CD4-positive, alpha-beta T cell treated with Interleukin-15 for 1 hour (primary cell): ENCODE results near the gene CAT.

ENCODE experiments used
- DNase-seq: peaks from one replicate; pipeline ENCODE4 v3.0.0-alpha.2; 2020

Gene CAT

DNA sequence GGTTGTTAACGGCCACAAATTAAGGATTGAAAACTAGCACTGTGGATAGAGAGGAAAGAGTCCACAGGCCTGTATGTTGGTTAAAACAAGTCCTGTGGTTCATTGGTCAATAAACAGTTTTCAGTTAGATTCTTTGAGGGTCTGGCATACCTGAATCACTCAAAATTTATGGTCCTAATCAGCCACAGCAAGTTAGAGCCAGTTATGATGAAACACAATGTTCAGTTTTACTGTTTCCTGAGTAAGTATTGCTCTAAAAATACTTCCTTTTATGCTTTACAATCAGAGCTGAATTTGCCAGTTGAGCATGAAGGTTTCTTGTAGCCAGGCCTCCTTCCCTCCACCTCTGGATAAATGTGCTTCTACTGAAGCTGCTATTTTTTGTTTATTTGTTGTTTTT, 12.9 kb upstream of the CAT start:
- no peak for DNase-seq

DNA sequence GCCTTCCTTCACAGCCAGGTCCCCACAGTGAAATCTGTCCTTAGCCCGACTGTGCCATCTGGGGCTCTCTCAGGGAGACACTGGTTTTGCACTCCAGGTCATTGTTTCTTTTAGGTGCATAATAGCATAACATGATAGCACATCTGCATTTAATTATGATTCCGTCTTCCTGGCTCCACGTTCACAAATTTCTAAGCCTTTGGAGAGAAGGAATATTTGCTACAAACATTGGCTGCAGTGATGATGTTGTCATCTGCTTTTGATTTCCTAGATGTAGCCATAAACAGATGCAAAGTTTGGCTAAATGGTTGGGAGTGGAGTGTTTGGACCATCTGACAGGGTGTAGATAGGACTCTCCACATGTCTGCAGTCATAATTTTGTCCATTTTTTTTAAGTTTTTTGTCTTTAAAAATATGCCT, 12.0 kb upstream of the CAT start:
- no peak for DNase-seq

GRCh38 chr11:34427186-34427805, 11.4 kb upstream of the CAT start:
- no peak for DNase-seq

DNA sequence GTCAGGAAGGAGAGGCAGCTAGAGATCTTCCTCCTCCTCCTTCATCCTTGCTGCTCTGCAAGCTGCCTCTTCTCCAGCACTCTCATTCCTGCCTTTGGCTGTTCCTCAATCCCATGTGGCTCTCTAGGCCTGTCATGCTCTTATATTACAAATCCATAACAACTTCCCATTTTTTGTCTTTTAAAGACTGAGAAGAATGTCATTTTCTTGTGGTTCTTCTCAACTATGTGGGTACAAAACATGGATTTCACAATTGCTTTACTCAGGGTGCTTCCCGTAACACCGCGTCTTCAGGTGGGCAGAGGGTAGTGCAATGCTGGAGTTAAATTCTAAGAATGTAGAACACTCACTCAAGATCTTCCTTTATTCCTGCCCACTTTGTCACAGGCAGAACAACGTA, 6.8 kb upstream of the CAT start:
- DNase-seq, result no peak

DNA sequence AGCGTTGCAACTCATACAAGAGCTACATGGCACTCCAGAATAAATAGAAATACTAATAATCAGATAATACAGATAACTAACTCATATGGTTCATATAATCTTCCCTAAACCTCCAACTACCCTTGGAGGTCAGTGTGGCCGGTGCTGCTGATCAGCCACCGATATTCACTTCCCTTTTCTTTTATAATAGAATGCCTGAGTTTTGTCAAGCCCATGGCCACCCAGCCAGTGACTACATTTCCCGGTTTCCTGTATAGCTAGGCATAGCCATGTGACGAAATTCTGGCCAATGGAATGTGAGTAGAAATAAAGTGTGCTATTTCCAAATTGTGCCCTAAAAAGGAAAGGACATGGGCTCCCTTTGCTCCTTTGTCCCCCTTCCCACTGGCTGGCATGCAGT, 5.9 kb upstream of the CAT start:
- no peak for DNase-seq

GRCh38 chr11:34433899-34434298, 4.8 kb upstream of the CAT start:
- DNase-seq, result no peak

- DNase-seq, result no peak
Measured at GRCh38 chr11:34437224-34438125, 1.3 kb upstream of the CAT start.

DNA sequence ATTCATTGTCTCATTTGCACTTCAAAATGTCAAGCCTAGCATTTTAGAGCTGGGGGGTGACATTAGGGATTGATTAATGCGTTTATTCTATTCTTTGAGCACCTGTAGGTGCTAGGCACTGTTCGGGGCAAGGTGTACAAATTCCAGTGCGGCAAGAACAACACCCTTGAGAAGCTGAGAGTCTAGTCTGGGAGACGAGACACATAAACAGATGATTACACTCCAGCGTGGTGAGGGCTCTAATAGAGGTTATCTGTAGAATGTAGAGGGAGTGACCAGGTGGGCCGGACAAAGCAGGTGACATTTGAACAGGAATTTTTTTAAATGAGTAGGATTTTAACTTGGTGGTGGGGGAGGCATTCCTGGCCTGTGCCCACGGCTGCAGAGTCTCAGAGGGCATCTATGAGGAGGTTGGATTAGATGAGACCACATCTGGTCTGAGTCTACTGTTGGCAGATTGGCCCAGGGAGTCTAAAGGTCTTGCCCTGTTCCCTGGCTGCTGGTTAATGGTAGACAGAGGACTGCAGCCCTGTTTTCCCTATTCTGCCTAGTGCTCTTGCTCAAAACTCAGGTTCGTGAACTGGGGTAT, 970 bp downstream of the CAT start:
- DNase-seq, result no peak

DNA sequence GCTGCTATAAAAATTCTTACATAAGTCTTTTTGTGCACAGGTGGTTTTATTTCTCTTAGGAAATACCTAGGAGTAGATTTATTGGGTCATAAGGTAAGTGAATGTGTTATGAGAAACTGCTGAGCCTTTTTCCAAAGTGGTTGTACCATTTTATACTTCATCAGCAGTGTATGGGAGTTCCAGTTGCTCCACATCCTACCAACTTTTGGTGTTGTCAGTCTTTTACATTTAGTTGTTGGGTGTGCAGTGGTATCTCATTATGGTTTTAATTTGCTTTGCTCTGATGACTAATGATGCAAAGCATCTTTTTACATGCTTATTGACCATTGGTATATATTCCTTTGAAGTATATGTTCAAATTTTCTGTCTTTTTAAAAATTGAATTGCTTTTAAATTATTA, 3.1 kb downstream of the CAT start:
- no peak for DNase-seq

- DNase-seq, result no peak
Measured at GRCh38 chr11:34443136-34443535, 4.4 kb downstream of the CAT start.

GRCh38 chr11:34444428-34444827, 5.7 kb downstream of the CAT start:
- DNase-seq, result no peak

GRCh38 chr11:34445956-34446355, 7.2 kb downstream of the CAT start:
- no peak for DNase-seq

DNA sequence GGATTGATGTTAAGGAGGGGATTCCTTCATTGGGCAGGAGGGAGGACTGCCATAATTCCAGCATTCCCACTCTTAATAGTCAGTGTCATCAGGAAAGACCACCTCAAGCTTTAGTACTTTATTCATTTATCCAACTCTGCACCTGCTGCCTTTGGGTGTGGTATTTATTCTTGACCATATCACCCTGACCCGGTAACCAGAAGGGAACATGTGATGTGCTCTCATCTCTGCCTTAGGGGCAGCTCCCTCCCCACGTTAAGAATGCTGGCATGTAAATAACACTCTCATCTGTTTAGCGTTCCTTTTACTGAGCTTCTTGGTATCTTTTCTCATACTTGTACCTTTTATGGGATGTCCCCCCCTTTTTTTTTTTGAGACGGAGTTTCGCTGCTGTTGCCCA, 7.7 kb downstream of the CAT start:
- DNase-seq, result no peak

- no peak for DNase-seq
Measured at GRCh38 chr11:34447044-34447443, 8.3 kb downstream of the CAT start.

DNA sequence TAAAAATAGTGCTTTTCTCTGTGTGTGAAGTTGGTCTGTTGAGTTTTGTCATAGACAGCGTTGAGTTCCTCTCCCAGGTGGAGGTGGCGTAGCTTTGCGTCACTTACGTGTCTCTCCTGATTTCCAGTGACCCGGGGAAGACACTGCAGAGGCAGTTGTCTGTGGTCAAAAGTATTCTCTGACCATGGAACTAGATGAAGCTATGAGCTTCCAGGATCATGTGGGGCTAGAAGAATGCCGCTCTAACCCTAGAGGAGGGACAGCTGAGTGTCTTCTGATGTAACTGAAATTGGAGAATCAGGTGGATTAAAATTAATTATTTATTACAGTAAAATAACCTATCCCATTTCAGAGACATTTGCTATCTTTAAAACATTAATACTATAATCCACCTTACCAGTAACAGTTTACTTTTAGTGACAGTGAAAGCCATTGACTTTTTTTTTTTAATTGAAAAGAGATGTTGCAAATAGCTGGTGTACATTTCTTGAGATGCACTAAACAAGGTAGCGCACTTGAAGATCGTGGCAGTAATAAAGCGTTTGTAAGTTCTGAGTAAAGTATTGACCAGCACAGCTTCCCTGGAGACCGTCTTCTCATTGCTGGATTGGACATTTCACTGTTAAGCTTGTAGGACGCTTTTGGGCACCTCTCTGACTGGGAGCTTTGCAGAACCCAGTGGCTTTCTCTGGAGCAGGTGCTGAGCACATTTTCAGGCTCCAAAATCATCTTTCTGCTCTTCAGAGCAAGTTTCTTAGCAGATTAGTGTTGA, 9.7 kb downstream of the CAT start:
- DNase-seq, result no peak

- no peak for DNase-seq
Measured at GRCh38 chr11:34449013-34449412, 10.3 kb downstream of the CAT start.

- DNase-seq, result no peak
Measured at GRCh38 chr11:34451053-34451452, 12.3 kb downstream of the CAT start.

DNA sequence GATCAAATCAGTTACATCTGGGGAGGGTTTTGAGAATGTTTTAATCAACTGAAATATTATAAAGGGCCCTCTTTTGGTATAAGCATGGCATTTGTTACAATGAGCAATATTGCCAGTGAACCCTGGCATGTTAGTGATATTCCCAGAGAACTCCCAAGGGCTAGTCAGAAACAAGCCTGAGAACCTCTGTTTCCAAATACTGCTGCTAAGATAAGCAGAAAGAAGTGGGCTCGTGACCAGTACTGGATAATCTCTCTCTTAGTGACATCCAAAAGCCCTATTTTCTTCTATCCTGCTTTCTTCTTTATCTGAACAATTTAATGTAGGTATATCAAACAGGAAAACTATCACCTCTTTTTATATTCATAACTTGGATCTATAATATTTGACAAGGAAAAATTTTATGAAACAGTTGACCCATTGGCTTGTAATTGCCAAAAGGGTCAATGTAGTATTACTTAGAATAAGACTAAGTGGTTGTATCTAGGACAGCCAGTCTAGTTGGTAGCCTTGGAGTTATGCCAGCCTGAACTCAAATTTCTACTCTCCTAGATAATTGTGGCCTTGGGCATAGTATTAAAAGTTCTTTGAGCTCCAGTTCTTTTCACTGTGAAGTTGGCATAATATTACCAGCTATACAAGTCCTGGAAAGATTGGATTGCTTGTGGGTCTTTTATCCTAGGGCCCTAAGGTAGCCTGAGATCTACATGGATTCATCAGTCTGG, 15.7 kb downstream of the CAT start:
- DNase-seq, result no peak

- DNase-seq, result no peak
Measured at GRCh38 chr11:34457607-34458006, 18.9 kb downstream of the CAT start.

GRCh38 chr11:34458525-34458924, 19.8 kb downstream of the CAT start:
- no peak for DNase-seq

DNA sequence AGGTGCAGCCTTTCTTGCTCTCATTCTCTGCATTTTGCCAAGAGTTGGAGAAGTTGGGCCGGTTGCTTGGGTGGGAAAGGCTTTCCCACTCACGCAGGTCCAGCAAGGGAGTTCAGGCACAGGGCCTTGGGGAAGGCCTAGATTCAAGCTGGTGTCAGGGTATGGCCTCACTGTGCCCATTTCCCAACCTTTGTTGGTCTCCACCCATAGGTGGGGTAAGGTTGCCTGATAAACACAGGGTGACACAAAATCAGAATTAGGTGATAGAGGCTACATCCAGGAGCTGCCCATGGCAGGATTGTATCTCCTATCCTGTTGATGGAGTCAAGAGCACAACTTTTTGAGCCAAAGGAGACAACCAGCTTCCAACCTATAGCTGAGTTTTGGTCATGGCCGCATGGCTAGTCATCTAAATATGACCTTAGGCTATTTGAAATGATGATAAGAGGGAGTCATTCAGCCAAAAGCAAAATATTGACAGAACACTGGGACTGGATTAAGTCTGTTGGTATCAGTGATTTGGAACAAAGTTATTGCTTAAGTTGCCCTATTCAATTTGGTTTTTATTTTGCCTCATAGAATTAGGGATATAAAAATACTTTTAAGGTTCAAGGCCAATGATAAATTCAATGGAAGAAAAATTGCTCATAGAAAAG, 20.9 kb downstream of the CAT start:
- DNase-seq, result no peak

- no peak for DNase-seq
Measured at GRCh38 chr11:34460278-34460677, 21.5 kb downstream of the CAT start.
